HEK293 (cell line): ENCODE data around the gene TSEN2.

Source experiments
- KLF10 ChIP-seq: fragments of 450-650 bp; IDR thresholded peaks from 2 replicates; pipeline ENCODE4 v1.5.1; 2018; ENCODE audit warnings: missing biosample characterization, mild to moderate bottlenecking, missing genetic modification characterization
- KLF16 ChIP-seq: fragments of 450-650 bp; formaldehyde crosslinking; IDR thresholded peaks from 2 replicates; pipeline ENCODE4 v1.5.1; 2017; ENCODE audit warnings: missing biosample characterization, missing genetic modification characterization
- YY1 ChIP-seq: fragments of 450-650 bp; formaldehyde crosslinking; IDR thresholded peaks from 2 replicates; pipeline ENCODE4 v1.5.1; 2018; ENCODE audit warnings: missing biosample characterization, missing genetic modification characterization
- ZBTB21 ChIP-seq: fragments of 450-650 bp; formaldehyde crosslinking; IDR thresholded peaks from 2 replicates; pipeline ENCODE4 v1.5.1; 2017; ENCODE audit warnings: missing biosample characterization, missing genetic modification characterization
- ZBTB8A ChIP-seq: fragments of 450-650 bp; formaldehyde crosslinking; IDR thresholded peaks from 2 replicates; pipeline ENCODE4 v1.5.1; 2016; ENCODE audit warnings: missing biosample characterization, missing genetic modification characterization
- ZNF324 ChIP-seq: fragments of 450-650 bp; formaldehyde crosslinking; IDR thresholded peaks from 2 replicates; pipeline ENCODE4 v1.5.1; 2016; ENCODE audit warnings: missing biosample characterization, missing genetic modification characterization
- ZNF335 ChIP-seq: fragments of 450-650 bp; formaldehyde crosslinking; conservative IDR thresholded peaks from 2 replicates; pipeline ENCODE4 v1.5.1; 2016; ENCODE audit warnings: missing biosample characterization, missing genetic modification characterization
- ZNF621 ChIP-seq: fragments of 450-650 bp; formaldehyde crosslinking; IDR thresholded peaks from 2 replicates; pipeline ENCODE4 v1.5.1; 2017; ENCODE audit warnings: missing biosample characterization, missing genetic modification characterization
- TF ChIP-seq, protein P1 (sequence below): fragments of 450-650 bp; formaldehyde crosslinking; IDR thresholded peaks from 2 replicates; pipeline ENCODE4 v1.5.1; 2016; ENCODE audit warnings: missing biosample characterization, missing genetic modification characterization
- TF ChIP-seq, protein P2 (sequence below): fragments of 450-650 bp; formaldehyde crosslinking; conservative IDR thresholded peaks from 2 replicates; pipeline ENCODE4 v1.5.1; 2016; ENCODE audit warnings: low read depth, missing biosample characterization, missing genetic modification characterization
- TF ChIP-seq, protein P3 (sequence below): fragments of 450-650 bp; formaldehyde crosslinking; IDR thresholded peaks from 2 replicates; pipeline ENCODE4 v1.5.1; 2016; ENCODE audit warnings: missing biosample characterization, missing genetic modification characterization

DNA sequence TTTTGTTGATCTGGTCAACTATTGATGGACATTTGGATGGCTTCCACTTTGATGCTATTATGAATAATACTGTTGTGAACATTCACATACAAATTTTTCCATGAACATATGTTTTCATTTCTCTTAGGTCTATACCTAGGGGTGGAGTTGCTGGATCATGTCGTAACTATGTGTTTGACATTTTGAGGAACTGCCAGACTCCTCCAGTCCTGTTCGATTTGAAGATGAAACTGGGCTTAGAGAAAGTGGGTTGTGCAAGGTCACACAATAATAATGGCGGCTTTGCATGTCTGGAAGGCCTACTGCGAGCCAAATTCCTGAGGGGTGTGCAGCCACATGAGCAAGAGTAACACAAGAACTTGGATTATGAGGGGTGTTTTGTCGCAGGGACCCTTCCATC is 2.6 kb downstream of the TSEN2 start:
- TF ChIP-seq ZNF324 (tag by site-specific recombination) (no peak), KLF16 (no peak), ZNF335 (tag by site-specific recombination) (no peak), KLF10 (no peak), YY1 (tag by site-specific recombination) (no peak), ZBTB21 (no peak), ZBTB8A (tag by site-specific recombination) (no peak), ZNF621 (no peak)
- TF ChIP-seq, protein P1, sequence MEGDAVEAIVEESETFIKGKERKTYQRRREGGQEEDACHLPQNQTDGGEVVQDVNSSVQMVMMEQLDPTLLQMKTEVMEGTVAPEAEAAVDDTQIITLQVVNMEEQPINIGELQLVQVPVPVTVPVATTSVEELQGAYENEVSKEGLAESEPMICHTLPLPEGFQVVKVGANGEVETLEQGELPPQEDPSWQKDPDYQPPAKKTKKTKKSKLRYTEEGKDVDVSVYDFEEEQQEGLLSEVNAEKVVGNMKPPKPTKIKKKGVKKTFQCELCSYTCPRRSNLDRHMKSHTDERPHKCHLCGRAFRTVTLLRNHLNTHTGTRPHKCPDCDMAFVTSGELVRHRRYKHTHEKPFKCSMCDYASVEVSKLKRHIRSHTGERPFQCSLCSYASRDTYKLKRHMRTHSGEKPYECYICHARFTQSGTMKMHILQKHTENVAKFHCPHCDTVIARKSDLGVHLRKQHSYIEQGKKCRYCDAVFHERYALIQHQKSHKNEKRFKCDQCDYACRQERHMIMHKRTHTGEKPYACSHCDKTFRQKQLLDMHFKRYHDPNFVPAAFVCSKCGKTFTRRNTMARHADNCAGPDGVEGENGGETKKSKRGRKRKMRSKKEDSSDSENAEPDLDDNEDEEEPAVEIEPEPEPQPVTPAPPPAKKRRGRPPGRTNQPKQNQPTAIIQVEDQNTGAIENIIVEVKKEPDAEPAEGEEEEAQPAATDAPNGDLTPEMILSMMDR (tag by site-specific recombination): no peak
- TF ChIP-seq, protein P2, sequence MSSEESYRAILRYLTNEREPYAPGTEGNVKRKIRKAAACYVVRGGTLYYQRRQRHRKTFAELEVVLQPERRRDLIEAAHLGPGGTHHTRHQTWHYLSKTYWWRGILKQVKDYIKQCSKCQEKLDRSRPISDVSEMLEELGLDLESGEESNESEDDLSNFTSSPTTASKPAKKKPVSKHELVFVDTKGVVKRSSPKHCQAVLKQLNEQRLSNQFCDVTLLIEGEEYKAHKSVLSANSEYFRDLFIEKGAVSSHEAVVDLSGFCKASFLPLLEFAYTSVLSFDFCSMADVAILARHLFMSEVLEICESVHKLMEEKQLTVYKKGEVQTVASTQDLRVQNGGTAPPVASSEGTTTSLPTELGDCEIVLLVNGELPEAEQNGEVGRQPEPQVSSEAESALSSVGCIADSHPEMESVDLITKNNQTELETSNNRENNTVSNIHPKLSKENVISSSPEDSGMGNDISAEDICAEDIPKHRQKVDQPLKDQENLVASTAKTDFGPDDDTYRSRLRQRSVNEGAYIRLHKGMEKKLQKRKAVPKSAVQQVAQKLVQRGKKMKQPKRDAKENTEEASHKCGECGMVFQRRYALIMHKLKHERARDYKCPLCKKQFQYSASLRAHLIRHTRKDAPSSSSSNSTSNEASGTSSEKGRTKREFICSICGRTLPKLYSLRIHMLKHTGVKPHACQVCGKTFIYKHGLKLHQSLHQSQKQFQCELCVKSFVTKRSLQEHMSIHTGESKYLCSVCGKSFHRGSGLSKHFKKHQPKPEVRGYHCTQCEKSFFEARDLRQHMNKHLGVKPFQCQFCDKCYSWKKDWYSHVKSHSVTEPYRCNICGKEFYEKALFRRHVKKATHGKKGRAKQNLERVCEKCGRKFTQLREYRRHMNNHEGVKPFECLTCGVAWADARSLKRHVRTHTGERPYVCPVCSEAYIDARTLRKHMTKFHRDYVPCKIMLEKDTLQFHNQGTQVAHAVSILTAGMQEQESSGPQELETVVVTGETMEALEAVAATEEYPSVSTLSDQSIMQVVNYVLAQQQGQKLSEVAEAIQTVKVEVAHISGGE: no peak
- TF ChIP-seq, protein P3, sequence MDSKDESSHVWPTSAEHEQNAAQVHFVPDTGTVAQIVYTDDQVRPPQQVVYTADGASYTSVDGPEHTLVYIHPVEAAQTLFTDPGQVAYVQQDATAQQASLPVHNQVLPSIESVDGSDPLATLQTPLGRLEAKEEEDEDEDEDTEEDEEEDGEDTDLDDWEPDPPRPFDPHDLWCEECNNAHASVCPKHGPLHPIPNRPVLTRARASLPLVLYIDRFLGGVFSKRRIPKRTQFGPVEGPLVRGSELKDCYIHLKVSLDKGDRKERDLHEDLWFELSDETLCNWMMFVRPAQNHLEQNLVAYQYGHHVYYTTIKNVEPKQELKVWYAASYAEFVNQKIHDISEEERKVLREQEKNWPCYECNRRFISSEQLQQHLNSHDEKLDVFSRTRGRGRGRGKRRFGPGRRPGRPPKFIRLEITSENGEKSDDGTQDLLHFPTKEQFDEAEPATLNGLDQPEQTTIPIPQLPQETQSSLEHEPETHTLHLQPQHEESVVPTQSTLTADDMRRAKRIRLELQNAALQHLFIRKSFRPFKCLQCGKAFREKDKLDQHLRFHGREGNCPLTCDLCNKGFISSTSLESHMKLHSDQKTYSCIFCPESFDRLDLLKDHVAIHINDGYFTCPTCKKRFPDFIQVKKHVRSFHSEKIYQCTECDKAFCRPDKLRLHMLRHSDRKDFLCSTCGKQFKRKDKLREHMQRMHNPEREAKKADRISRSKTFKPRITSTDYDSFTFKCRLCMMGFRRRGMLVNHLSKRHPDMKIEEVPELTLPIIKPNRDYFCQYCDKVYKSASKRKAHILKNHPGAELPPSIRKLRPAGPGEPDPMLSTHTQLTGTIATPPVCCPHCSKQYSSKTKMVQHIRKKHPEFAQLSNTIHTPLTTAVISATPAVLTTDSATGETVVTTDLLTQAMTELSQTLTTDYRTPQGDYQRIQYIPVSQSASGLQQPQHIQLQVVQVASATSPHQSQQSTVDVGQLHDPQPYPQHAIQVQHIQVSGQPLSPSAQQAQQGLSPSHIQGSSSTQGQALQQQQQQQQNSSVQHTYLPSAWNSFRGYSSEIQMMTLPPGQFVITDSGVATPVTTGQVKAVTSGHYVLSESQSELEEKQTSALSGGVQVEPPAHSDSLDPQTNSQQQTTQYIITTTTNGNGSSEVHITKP (tag by site-specific recombination): no peak
